Endothelial cell of umbilical vein (primary cell): ENCODE data around the gene INPP5J. TPM values are rescaled to one million over a fixed set of nuclear protein-coding genes. Genes with fewer than 3 reads are reported as not detected.
A peak's percentile ranks its signal among the peaks of the same experiment; 100 is the strongest.

Source experiments
- BruUV-seq: library from RNA; stranded (reverse); fragments of 400-500 nt; replicated peaks from 2 replicates; lab custom pipeline; 2021; lab: Mats Ljungman, UMichigan
- CTCF ChIA-PET: fragments of 300-600, 350-600 bp; sonication (Branson Sonifier 250); formaldehyde crosslinking; loops from one replicate; lab custom pipeline; 2021; ENCODE audit warnings: antibody characterized with exemption, inconsistent platforms; lab: Charles Lee
- POLR2A ChIA-PET: fragments of 300-600, 350-600 bp; sonication (Branson Sonifier 250); formaldehyde crosslinking; loops from one replicate; lab custom pipeline; 2021; ENCODE audit warnings: antibody characterized with exemption, inconsistent platforms; lab: Charles Lee
- DNase-seq: peaks from one replicate; pipeline ENCODE4 v3.0.0-alpha.2; 2011; ENCODE audit warnings: low read depth, low spot score
- FAIRE-seq: peaks from 2 replicates; lab custom pipeline; 2011; peaks lifted over from hg19 to GRCh38; lab: Jason Lieb, UNC
- H2AFZ ChIP-seq: 2 replicates; pipeline ENCODE4 v1.6.0; 2012; ENCODE audit warnings: low read depth, low read length, control low read depth, inconsistent platforms
- H3K27ac ChIP-seq: 2 replicates; pipeline ENCODE4 v1.5.1; 2011; ENCODE audit warnings: low read depth, mild to moderate bottlenecking, control low read depth, low read length, moderate library complexity; ENCODE audit not compliant: insufficient read depth
- H3K27me3 ChIP-seq, 2 experiments: 2 replicates each; pipeline versions ENCODE4 v1.6.0 to v1.6.1; 2011; ENCODE audit warnings: low read length in 2 of 2, mixed read lengths in 1 of 2; ENCODE audit not compliant: control insufficient read depth in 2 of 2, insufficient read depth in 2 of 2
- H3K36me3 ChIP-seq, 2 experiments: 2 replicates in 1 of 2; 3 replicates in 1 of 2; pipeline ENCODE4 v1.5.1; 2011; ENCODE audit warnings: low read length in 2 of 2, mild to moderate bottlenecking in 1 of 2, moderate library complexity in 1 of 2; ENCODE audit not compliant: control insufficient read depth in 2 of 2, insufficient read depth in 2 of 2; ENCODE audit errors: extremely low read depth in 1 of 2
- H3K4me1 ChIP-seq: 3 replicates; pipeline ENCODE4 v1.5.1; 2011; ENCODE audit warnings: mild to moderate bottlenecking, low read length; ENCODE audit not compliant: control insufficient read depth, insufficient read depth; ENCODE audit errors: extremely low read depth
- H3K4me2 ChIP-seq: 2 replicates; pipeline ENCODE4 v1.6.1; 2011; ENCODE audit warnings: low read length, control low read depth, mixed read lengths; ENCODE audit not compliant: insufficient read depth
- H3K4me3 ChIP-seq, 3 experiments: fragments of 200-600 bp in 1 of 3; sonication (generic), shearing (Covaris generic) in 1 of 3; replicated peaks in 1 of 3; 2 replicates each; pipeline ENCODE4 v1.5.1; 2011 to 2016; ENCODE audit warnings: control low read depth in 3 of 3, low read length in 3 of 3, mild to moderate bottlenecking in 2 of 3, inconsistent platforms in 1 of 3, low read depth in 1 of 3, moderate library complexity in 1 of 3; ENCODE audit not compliant: insufficient read depth in 1 of 3
- H3K79me2 ChIP-seq: 2 replicates; pipeline ENCODE4 v1.6.0; 2012; ENCODE audit warnings: low read length, inconsistent platforms; ENCODE audit not compliant: control insufficient read depth, insufficient read depth
- H3K9ac ChIP-seq: replicated peaks from 2 replicates; pipeline ENCODE3; 2011; ENCODE audit warnings: low read length, control low read depth; ENCODE audit not compliant: insufficient read depth; ENCODE audit errors: extremely low read depth
- H3K9me1 ChIP-seq: replicated peaks from 3 replicates; pipeline ENCODE4 v1.6.0; 2011; ENCODE audit warnings: mild to moderate bottlenecking, low read length; ENCODE audit not compliant: control insufficient read depth, insufficient read depth; ENCODE audit errors: extremely low read depth
- H3K9me3 ChIP-seq: replicated peaks from 2 replicates; pipeline ENCODE4 v1.5.1; 2012; ENCODE audit warnings: low read length, inconsistent platforms; ENCODE audit not compliant: control insufficient read depth, insufficient read depth
- H4K20me1 ChIP-seq: replicated peaks from 2 replicates; pipeline ENCODE3; 2011; ENCODE audit warnings: mild to moderate bottlenecking, low read length; ENCODE audit not compliant: control insufficient read depth, insufficient read depth; ENCODE audit errors: extremely low read depth
- EZH2 ChIP-seq: IDR thresholded peaks from 2 replicates; pipeline ENCODE4 v1.6.1; 2012; ENCODE audit warnings: borderline replicate concordance, low read depth, mild to moderate bottlenecking, moderate library complexity, low read length, inconsistent platforms; ENCODE audit not compliant: severe bottlenecking
- FOS ChIP-seq: IDR thresholded peaks from 2 replicates; pipeline ENCODE4 v1.6.1; 2011; ENCODE audit warnings: mild to moderate bottlenecking, low read length, moderate library complexity, borderline replicate concordance; ENCODE audit not compliant: insufficient read depth
- GATA2 ChIP-seq: IDR thresholded peaks from 2 replicates; pipeline ENCODE4 v1.7.0; 2011; ENCODE audit warnings: low read depth, mild to moderate bottlenecking, moderate library complexity, mixed read lengths, low read length; ENCODE audit not compliant: insufficient read length, insufficient read depth
- JUN ChIP-seq: IDR thresholded peaks from 2 replicates; pipeline ENCODE4 v1.6.1; 2011; ENCODE audit warnings: borderline replicate concordance, low read depth; ENCODE audit not compliant: insufficient read length, insufficient read depth
- MAX ChIP-seq: IDR thresholded peaks from 2 replicates; pipeline ENCODE4 v1.6.1; 2011; ENCODE audit not compliant: insufficient read depth, insufficient read length
- MYC ChIP-seq: IDR thresholded peaks from one replicate; pipeline ENCODE4 v1.6.1; 2011; ENCODE audit warnings: mild to moderate bottlenecking, low read depth, low read length
- POLR2A ChIP-seq: IDR thresholded peaks from 2 replicates; pipeline ENCODE4 v1.6.1; 2012; ENCODE audit warnings: low read depth, mild to moderate bottlenecking, control low read depth, low read length
- POLR2AphosphoS5 ChIP-seq: IDR thresholded peaks from 2 replicates; pipeline ENCODE4 v1.6.1; 2012; ENCODE audit warnings: low read depth, mild to moderate bottlenecking, control low read depth, low read length, moderate library complexity; ENCODE audit not compliant: insufficient read depth
- dilution Hi-C: fragments of 300-500 bp; cut with MboI; formaldehyde crosslinking; loops from one replicate; pipeline ENCODE4 v1.15.0; 2019; ENCODE audit warnings: low sequenced_read_pairs; ENCODE audit not compliant: extremely low pct_ligation_motif_present
- intact Hi-C: fragments of 100-400 bp; cut with micrococcal nuclease; formaldehyde crosslinking; loops from one replicate; pipeline ENCODE4 v1.10.0; 2022
- polyA plus RNA-seq, 4 experiments: library from polyadenylated mRNA; depleted of rRNA in 3 of 4; stranded (reverse) in 3 of 4; unstranded in 1 of 4; fragments of >200 nt; gene quantifications; 2 replicates each; pipeline versions ENCODE4 v1.2.1 to v1.2.3, GENCODE V29; 2011 to 2012; ENCODE audit warnings: missing spikeins in 1 of 4
- total RNA-seq: library from RNA; stranded (reverse); gene quantifications from 2 replicates; pipeline ENCODE4 v1.2.3, GENCODE V29; 2021
- TF ChIP-seq, protein P1 (sequence below), 2 donors: IDR thresholded peaks; 1 replicate in 1 of 2; 2 replicates in 1 of 2; pipeline ENCODE4 v1.5.1; 2011; ENCODE audit warnings: low read length in 2 of 2, mild to moderate bottlenecking in 2 of 2, moderate library complexity in 2 of 2, control low read depth in 1 of 2, inconsistent platforms in 1 of 2, low read depth in 1 of 2; ENCODE audit not compliant: insufficient read depth in 1 of 2; ENCODE audit errors: extremely low read depth in 1 of 2

The INPP5J gene
- total and polyA plus RNA-seq, 2 donors (not counting 3 experiments of a cell fraction or from before 2014, with no cell fraction given) = 0.43 to 0.49 TPM

DNA sequence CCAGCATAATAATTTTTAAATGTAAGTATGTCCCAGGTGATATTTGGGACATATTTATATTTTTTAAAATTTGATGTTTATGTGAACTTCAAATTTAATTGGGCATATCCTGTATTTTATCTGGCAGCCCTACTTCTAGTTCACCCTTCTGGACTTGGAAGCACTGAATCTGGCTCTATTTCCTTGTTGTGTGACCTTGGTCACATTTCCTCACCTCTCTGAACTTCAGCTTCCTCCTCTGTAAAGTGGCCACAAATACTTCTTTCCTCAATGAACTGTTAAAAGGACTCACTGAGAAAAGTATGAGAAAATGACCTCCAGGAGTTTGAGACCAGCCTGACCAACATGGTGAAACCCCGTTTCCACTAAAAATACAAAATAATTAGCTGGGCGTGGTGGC lies 29.1 kb downstream of the INPP5J start:
- no peak overlapping the region for H2AFZ ChIP-seq
- no peak overlapping the region for H3K4me3 ChIP-seq
- BruUV-seq = no TSS peak
- no peaks in the 10 kb centered on the region for H4K20me1 ChIP-seq
- no peak for TF ChIP-seq MAX
- TF ChIP-seq EZH2 = no peak
- TF ChIP-seq POLR2A = no peak
- no peak for TF ChIP-seq JUN
- TF ChIP-seq FOS = no peak
- TF ChIP-seq POLR2AphosphoS5 = no peak
- TF ChIP-seq GATA2 = no peak
- TF ChIP-seq MYC = no peak
- TF ChIP-seq, protein P1, sequence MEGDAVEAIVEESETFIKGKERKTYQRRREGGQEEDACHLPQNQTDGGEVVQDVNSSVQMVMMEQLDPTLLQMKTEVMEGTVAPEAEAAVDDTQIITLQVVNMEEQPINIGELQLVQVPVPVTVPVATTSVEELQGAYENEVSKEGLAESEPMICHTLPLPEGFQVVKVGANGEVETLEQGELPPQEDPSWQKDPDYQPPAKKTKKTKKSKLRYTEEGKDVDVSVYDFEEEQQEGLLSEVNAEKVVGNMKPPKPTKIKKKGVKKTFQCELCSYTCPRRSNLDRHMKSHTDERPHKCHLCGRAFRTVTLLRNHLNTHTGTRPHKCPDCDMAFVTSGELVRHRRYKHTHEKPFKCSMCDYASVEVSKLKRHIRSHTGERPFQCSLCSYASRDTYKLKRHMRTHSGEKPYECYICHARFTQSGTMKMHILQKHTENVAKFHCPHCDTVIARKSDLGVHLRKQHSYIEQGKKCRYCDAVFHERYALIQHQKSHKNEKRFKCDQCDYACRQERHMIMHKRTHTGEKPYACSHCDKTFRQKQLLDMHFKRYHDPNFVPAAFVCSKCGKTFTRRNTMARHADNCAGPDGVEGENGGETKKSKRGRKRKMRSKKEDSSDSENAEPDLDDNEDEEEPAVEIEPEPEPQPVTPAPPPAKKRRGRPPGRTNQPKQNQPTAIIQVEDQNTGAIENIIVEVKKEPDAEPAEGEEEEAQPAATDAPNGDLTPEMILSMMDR (IDR thresholded peaks at IDR 0.05; ENCODE audit: extremely low read depth in 1 of 2, insufficient read depth in 1 of 2, low read depth in 1 of 2, low read length in 2 of 2) = no peak
- DNase-seq (no peak), FAIRE-seq (peak; percentile 56)
- no peak overlapping the region for H3K27ac ChIP-seq
- H3K4me2 ChIP-seq = no peak overlapping the region
- ChIA-PET CTCF (interaction anchor here (1.2 to 17.9 kb wide), 4 partner anchors 11 to 205 kb away, joined by 3 to 231 read pairs (median 4); partner anchors contain the start of genes PLA2G3 and SELENOM), POLR2A (no interaction called here)
- H3K79me2 ChIP-seq = no peaks in the 10 kb centered on the region
- peaks cover 21% of the 10 kb centered on the region for H3K4me1 ChIP-seq
- no peaks in the 10 kb centered on the region for H3K9me1 ChIP-seq
- dilution Hi-C loops = no loop called here
- no peaks in the 10 kb centered on the region for H3K9me3 ChIP-seq
- no peaks in the 10 kb centered on the region for H3K27me3 ChIP-seq
- H3K9ac ChIP-seq = no peak overlapping the region
- H3K36me3 ChIP-seq = no peaks in the 10 kb centered on the region
- intact Hi-C loops = no loop called here
